Measurements from ENCODE around the gene NDUFB10.

GRCh38 chr16:1978476-1979120 is 19.3 kb downstream of the NDUFB10 start:
- TF ChIP-seq CTCF (IDR thresholded peaks at IDR 0.05) (no peak), POLR2A (IDR thresholded peaks at IDR 0.05) (no peak)

Data from testis (tissue), 2 donors.